LNCAP (cell line): ENCODE measurements around the gene FAM168A.

Experiments
- TF ChIP-seq, protein P1 (sequence below): fragments of 450-650 bp; IDR thresholded peaks from 2 replicates; pipeline ENCODE4 v1.5.1; 2017; ENCODE audit warnings: mild to moderate bottlenecking

FAM168A gene

DNA sequence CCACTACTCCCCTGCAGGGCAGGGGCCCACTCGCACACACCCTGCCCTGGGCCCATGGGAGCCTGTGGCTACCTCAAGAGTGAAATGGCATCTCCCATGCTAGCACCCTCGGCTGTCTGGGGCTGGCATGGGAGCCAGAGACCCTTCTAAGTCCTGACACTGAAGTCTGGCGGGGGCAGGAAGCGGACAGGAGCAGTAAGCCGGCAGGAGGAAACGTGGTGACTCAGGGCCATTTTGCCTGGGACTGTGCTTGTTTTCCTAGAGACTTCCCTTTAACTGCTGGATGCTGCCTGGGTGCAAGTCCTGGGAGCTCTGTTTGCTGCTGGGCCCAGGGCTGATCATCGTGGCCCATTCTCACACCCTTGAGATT, 204.9 kb downstream of the FAM168A start:
- TF ChIP-seq, protein P1, sequence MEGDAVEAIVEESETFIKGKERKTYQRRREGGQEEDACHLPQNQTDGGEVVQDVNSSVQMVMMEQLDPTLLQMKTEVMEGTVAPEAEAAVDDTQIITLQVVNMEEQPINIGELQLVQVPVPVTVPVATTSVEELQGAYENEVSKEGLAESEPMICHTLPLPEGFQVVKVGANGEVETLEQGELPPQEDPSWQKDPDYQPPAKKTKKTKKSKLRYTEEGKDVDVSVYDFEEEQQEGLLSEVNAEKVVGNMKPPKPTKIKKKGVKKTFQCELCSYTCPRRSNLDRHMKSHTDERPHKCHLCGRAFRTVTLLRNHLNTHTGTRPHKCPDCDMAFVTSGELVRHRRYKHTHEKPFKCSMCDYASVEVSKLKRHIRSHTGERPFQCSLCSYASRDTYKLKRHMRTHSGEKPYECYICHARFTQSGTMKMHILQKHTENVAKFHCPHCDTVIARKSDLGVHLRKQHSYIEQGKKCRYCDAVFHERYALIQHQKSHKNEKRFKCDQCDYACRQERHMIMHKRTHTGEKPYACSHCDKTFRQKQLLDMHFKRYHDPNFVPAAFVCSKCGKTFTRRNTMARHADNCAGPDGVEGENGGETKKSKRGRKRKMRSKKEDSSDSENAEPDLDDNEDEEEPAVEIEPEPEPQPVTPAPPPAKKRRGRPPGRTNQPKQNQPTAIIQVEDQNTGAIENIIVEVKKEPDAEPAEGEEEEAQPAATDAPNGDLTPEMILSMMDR: no peak

GRCh38 chr11:73392108-73393010, 205.6 kb downstream of the FAM168A start:
- TF ChIP-seq, protein P1: no peak

- TF ChIP-seq, protein P1: no peak
These were observed 206.2 kb downstream of the FAM168A start for GRCh38 chr11:73391665-73392064.

DNA sequence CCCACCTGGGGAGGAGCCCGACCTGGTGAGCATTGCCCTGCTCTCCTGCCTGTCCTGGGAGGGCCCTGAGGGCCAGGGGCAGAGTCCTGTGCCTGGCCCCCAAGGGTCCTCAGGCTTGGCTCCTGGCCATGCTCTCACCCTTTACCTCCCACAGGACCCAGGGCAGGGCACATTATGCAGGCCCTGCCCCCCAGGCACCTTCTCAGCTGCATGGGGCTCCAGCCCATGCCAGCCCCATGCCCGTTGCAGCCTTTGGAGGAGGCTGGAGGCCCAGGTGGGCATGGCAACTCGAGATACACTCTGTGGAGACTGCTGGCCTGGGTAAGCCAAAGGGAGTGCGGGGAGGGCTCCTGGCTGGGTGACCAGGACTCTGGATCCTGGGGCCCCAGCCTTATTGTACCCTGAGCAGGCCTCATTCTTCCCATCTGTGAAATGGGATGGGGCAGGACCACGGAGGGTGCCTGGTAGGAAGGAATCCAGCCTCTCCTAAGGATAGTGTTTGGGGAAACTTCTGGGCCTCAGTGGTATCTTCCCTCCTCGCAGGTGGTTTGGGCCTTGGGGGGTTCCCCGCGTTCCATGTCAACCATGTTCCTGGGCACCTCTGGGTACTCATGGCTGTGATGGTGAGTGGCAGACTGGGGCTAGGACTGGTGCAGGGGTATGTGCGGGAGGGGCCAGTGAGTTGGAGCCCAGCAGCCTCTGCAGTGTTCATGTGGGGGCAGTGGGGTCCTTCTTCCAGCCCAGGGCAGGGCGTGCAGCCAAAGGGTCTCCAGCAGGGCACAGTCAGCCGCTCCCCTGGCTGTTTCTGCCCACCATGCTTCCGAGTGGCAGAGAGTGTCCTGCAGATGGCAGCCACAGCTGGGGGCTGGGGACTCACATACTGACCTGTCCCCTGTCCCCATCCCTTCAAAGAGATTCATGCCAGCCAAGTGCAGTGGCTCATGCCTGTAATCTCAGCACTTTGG, 207.0 kb downstream of the FAM168A start:
- TF ChIP-seq, protein P1: no peak

- TF ChIP-seq, protein P1: no peak
These were observed 208.0 kb downstream of the FAM168A start for GRCh38 chr11:73389916-73390315.

- TF ChIP-seq, protein P1: no peak
These were observed 208.8 kb downstream of the FAM168A start for GRCh38 chr11:73389134-73389525.

- TF ChIP-seq, protein P1: no peak
These were observed 209.4 kb downstream of the FAM168A start for GRCh38 chr11:73388265-73389133.
